K562 (cell line): ENCODE data around the gene SPRING1. TPM values are rescaled to one million over a fixed set of nuclear protein-coding genes. Genes with fewer than 3 reads are reported as not detected.
A peak's percentile ranks its signal among the peaks of the same experiment; 100 is the strongest.

Experiments
- ATAC-seq: fragments of 200-7000 bp; cut with Tn5 transposase; 3 replicates; pipeline ENCODE4 v1.9.1; 2020; ENCODE audit warnings: moderate library complexity
- BruUV-seq: library from RNA; stranded (reverse); fragments of 400-500 nt; replicated peaks from 2 replicates; lab custom pipeline; 2021; lab: Mats Ljungman, UMichigan
- CTCF ChIA-PET: fragments of 300-600 bp; formaldehyde crosslinking; extraction: SDS; loops from one replicate; lab custom pipeline; 2021; ENCODE audit warnings: low intra/inter-chr PET ratio; lab: Yijun Ruan, JAX
- POLR2A ChIA-PET: fragments of 300-600, 350-650 bp; sonication (Branson Sonifier 250); formaldehyde crosslinking; extraction: SDS; loops from one replicate; lab custom pipeline; 2021; ENCODE audit warnings: antibody characterized with exemption, inconsistent platforms; lab: Yijun Ruan, JAX
- DNase-seq, 4 experiments: peaks; one replicate each; pipeline versions ENCODE4 v3.0.0 to v3.0.0-alpha.2; 2011 to 2018; ENCODE audit warnings: low spot score in 3 of 4, mixed read lengths in 3 of 4; ENCODE audit errors: extremely low read depth in 1 of 4
- FAIRE-seq: peaks from 2 replicates; lab custom pipeline; 2011; peaks lifted over from hg19 to GRCh38; lab: Jason Lieb, UNC
- H2AFZ ChIP-seq: 2 replicates; pipeline ENCODE4 v1.6.0; 2011; ENCODE audit warnings: low read depth, low read length, control low read depth, inconsistent platforms
- H3K27ac ChIP-seq: fragments of 200-600 bp; 3 replicates; pipeline ENCODE4 v1.8.0; 2011; ENCODE audit warnings: low read depth, mild to moderate bottlenecking, control low read depth, inconsistent platforms, low read length, moderate library complexity, mixed read lengths; ENCODE audit errors: extremely low read depth
- H3K27me3 ChIP-seq, 2 experiments: fragments of 300-600 bp in 1 of 2; 2 replicates in 1 of 2; 3 replicates in 1 of 2; pipeline versions ENCODE4 v1.6.0 to v1.8.0; 2011; ENCODE audit warnings: inconsistent platforms in 2 of 2, low read length in 2 of 2, mild to moderate bottlenecking in 1 of 2, mixed read lengths in 1 of 2, moderate library complexity in 1 of 2; ENCODE audit not compliant: control insufficient read depth in 2 of 2, insufficient read depth in 2 of 2
- H3K36me3 ChIP-seq: fragments of 300-600 bp; 3 replicates; pipeline ENCODE4 v1.8.0; 2011; ENCODE audit warnings: mild to moderate bottlenecking, low read length, inconsistent platforms; ENCODE audit not compliant: control insufficient read depth, insufficient read depth
- H3K4me1 ChIP-seq, 2 experiments: fragments of 200-600 bp in 1 of 2; replicated peaks in 1 of 2; 2 replicates in 1 of 2; 3 replicates in 1 of 2; pipeline versions ENCODE4 v1.5.1 to v1.8.0; 2011; ENCODE audit warnings: inconsistent platforms in 2 of 2, low read length in 2 of 2, mild to moderate bottlenecking in 1 of 2, mixed read lengths in 1 of 2, moderate library complexity in 1 of 2; ENCODE audit not compliant: control insufficient read depth in 2 of 2, insufficient read depth in 2 of 2
- H3K4me2 ChIP-seq: 2 replicates; pipeline ENCODE4 v1.6.1; 2011; ENCODE audit warnings: low read length, control low read depth, inconsistent platforms, mixed read lengths; ENCODE audit not compliant: insufficient read depth
- H3K4me3 ChIP-seq: fragments of 200-600 bp; sonication (generic), shearing (Covaris generic); 2 replicates; pipeline ENCODE4 v1.5.1; 2016; ENCODE audit warnings: control low read depth, inconsistent platforms
- H3K79me2 ChIP-seq: fragments of 200-600 bp; 3 replicates; pipeline ENCODE4 v1.8.0; 2011; ENCODE audit warnings: low read length, inconsistent platforms; ENCODE audit not compliant: control insufficient read depth, insufficient read depth
- H3K9ac ChIP-seq, 2 experiments: 2 replicates each; pipeline versions ENCODE4 v1.6.0 to v1.6.1; 2011; ENCODE audit warnings: low read depth in 2 of 2, low read length in 2 of 2, control low read depth in 1 of 2, inconsistent platforms in 1 of 2, mild to moderate bottlenecking in 1 of 2, mixed read lengths in 1 of 2; ENCODE audit not compliant: insufficient read depth in 1 of 2
- H3K9me1 ChIP-seq: one replicate; pipeline ENCODE4 v1.6.0; 2011; ENCODE audit warnings: inconsistent platforms, mild to moderate bottlenecking, low read length, moderate library complexity; ENCODE audit not compliant: control insufficient read depth, insufficient read depth
- H3K9me3 ChIP-seq: replicated peaks from 2 replicates; pipeline ENCODE4 v1.5.1; 2011; ENCODE audit warnings: low read depth, low read length, inconsistent platforms; ENCODE audit not compliant: control insufficient read depth, insufficient read depth
- H4K20me1 ChIP-seq: replicated peaks from 2 replicates; pipeline ENCODE4 v1.6.1; 2011; ENCODE audit warnings: low read length, inconsistent platforms, mixed read lengths; ENCODE audit not compliant: control insufficient read depth, insufficient read depth
- CBFA2T2 ChIP-seq: fragments of 450-650 bp; conservative IDR thresholded peaks from 2 replicates; pipeline ENCODE4 v1.6.1; 2017; ENCODE audit warnings: mild to moderate bottlenecking
- CBX2 ChIP-seq: fragments of 200-600 bp; sonication (generic); IDR thresholded peaks from one replicate; pipeline ENCODE4 v1.6.1; 2012; ENCODE audit warnings: mild to moderate bottlenecking, low read length, inconsistent platforms; ENCODE audit not compliant: insufficient read depth, poor library complexity, severe bottlenecking
- ELF4 ChIP-seq: fragments of 450-650 bp; formaldehyde crosslinking; IDR thresholded peaks from 2 replicates; pipeline ENCODE4 v1.4.0; 2022; ENCODE audit warnings: missing genetic modification characterization
- HNRNPH1 ChIP-seq: fragments of 200-400 bp; formaldehyde crosslinking; optimal IDR thresholded peaks from 2 replicates; pipeline ENCODE3; 2017; ENCODE audit warnings: low read depth, mild to moderate bottlenecking, low read length, moderate library complexity
- KDM2B ChIP-seq: fragments of 250-450 bp; sonication (Bioruptor Pico); IDR thresholded peaks from 2 replicates; pipeline ENCODE4 v1.8.0; 2021; ENCODE audit warnings: mild to moderate bottlenecking, moderate library complexity
- MAFG ChIP-seq: fragments of 450-650 bp; conservative IDR thresholded peaks from 2 replicates; pipeline ENCODE4 v1.6.1; 2016; ENCODE audit warnings: missing genetic modification characterization, missing compliant biosample characterization
- NCOR1 ChIP-seq: fragments of 450-650 bp; IDR thresholded peaks from 2 replicates; pipeline ENCODE4 v1.6.1; 2016; ENCODE audit warnings: mild to moderate bottlenecking, moderate library complexity
- NFIC ChIP-seq: fragments of 450-650 bp; IDR thresholded peaks from 2 replicates; pipeline ENCODE4 v1.6.1; 2017; ENCODE audit warnings: mild to moderate bottlenecking, inconsistent platforms
- PHF21A ChIP-seq: fragments of 450-650 bp; IDR thresholded peaks from 2 replicates; pipeline ENCODE4 v1.6.1; 2017; ENCODE audit warnings: low read depth, borderline replicate concordance
- SNRNP70 ChIP-seq: fragments of 200-400 bp; formaldehyde crosslinking; optimal IDR thresholded peaks from 2 replicates; pipeline ENCODE3; 2017; ENCODE audit warnings: low read depth, low read length
- TCF15 ChIP-seq: fragments of 250-450 bp; sonication (Bioruptor Pico); IDR thresholded peaks from 2 replicates; pipeline ENCODE4 v1.8.0; 2022; ENCODE audit warnings: moderate library complexity, mild to moderate bottlenecking, inconsistent platforms
- TGIF2 ChIP-seq: sonication (generic); formaldehyde crosslinking; IDR thresholded peaks from 2 replicates; pipeline ENCODE4 v1.8.1; 2022; ENCODE audit warnings: mild to moderate bottlenecking, missing genetic modification reagents, moderate library complexity
- ZNF3 ChIP-seq: fragments of 250-450 bp; sonication (Bioruptor Pico); IDR thresholded peaks from 2 replicates; pipeline ENCODE4 v1.5.0; 2021; ENCODE audit warnings: mild to moderate bottlenecking, moderate library complexity
- ZSCAN29 ChIP-seq: fragments of 450-650 bp; IDR thresholded peaks from 2 replicates; pipeline ENCODE4 v1.6.1; 2017
- WGBS: fragments of 100-300 bp; shearing (Covaris generic); methylation state at CpG from one replicate; pipeline ENCODE4 v1.1.6; 2016; ENCODE audit warnings: low coverage, mixed read lengths; ENCODE audit not compliant: insufficient coverage; ENCODE audit errors: missing lambda C conversion rate; 5-methylcytosine and 5-hydroxymethylcytosine counted together
- in situ Hi-C: fragments of 300-500 bp; cut with MboI; formaldehyde crosslinking; loops from 4 replicates; pipeline ENCODE4 v1.15.0; 2018; ENCODE audit warnings: inconsistent platforms, mixed read lengths
- intact Hi-C: fragments of 100-400 bp; cut with micrococcal nuclease; formaldehyde crosslinking; loops from 2 replicates; pipeline ENCODE4 v1.14.2; 2022
- polyA plus RNA-seq, 8 experiments: library from polyadenylated mRNA; depleted of rRNA in 4 of 8; stranded (reverse) in 5 of 8; unstranded in 3 of 8; fragments of >200 nt; fragmentation: Nextera tagmentation in 2 of 8; fragmentation: Illumina TruSeq in 1 of 8; extraction: Ambion mirVana in 2 of 8; extraction: Trizol in 1 of 8; gene quantifications; 2 replicates each; pipeline versions ENCODE4 v1.2.1 to v1.2.3, GENCODE V29; 2011 to 2014; ENCODE audit warnings: inconsistent platforms in 1 of 8, missing spikeins in 1 of 8
- total RNA-seq, 7 experiments: library from RNA; depleted of rRNA in 6 of 7; stranded (reverse); fragments of >200 nt in 6 of 7; fragmentation: Illumina TruSeq in 2 of 7; extraction: Trizol in 2 of 7; gene quantifications; 2 replicates each; pipeline versions ENCODE4 v1.2.1 to v1.2.3, GENCODE V29; 2011 to 2021; ENCODE audit warnings: low replicate concordance in 1 of 7
- TF ChIP-seq, protein P1 (sequence below): fragments of 150-350 bp; conservative IDR thresholded peaks from 2 replicates; pipeline ENCODE4 v1.6.1; 2014; ENCODE audit warnings: low read length

The SPRING1 gene
- total and polyA plus RNA-seq, 9 of the 15 experiments (the other 6 are each of a cell fraction or from before 2014, with no cell fraction given): 1.1 to 20.0 (median 8.0) TPM

DNA sequence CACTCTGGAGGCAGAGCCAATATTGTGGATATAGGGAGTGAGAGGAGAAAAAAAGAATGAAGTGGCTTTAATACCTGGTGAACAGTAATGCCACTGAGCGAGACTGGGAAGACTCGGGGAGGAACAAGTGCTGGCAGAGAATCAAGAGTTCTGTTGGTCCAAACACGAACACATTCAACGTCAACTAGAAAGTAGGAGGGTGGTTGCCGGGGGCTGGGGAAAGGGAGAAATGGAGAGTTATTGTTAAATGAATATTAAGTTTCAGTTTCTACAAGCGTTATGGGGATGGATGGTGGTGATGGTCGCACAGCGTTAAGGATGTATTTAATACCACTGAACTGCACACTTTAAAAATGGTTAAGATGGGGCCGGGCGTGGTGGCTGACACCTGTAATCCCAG, 2.8 kb downstream of the SPRING1 start (continued):
- TF ChIP-seq PHF21A (no peak), ZNF3 (CRISPR knock-in tag) (no peak)

DNA sequence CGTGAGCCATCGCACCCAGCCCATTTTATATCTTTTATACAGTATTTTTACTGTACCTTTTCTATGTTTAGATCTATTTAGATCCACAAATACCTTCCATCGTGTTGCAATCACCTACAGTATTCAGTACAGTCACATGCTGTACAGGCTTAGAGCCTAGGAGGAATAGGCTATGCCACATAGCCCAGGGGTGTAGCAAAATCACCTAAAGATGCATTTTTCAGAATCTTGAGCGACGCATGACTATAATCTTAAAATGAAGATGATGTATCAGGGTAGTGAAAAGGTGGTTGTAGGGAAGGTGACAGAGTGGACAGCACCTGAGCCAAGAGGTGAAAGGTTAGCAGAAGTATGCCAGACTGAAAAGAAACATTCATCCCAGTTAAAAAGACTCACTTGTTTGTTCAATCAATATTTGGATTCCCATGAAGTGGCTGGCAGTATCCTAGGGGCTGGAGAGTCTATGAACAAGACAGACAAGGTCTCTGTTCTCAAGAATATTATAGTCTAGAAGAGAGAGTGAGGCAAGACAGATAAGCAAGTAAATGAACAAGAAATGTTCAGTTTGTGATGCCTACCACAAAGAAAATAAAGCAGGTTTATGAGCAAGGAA, 3.6 kb downstream of the SPRING1 start:
- Histone ChIP-seq H3K27ac (no peak overlapping the region), H3K4me1 (peaks cover 8 to 13% of the 10 kb centered on the region in 2 experiments; a peak in 4 of 5 replicates), H3K4me3 (no peak overlapping the region), H3K79me2 (peaks cover 16% of the 10 kb centered on the region; the same call in 2 of the 3 replicates), H3K9ac (no peak overlapping the region), H2AFZ (no peak overlapping the region), H3K4me2 (no peak overlapping the region), H3K9me1 (peaks cover 3% of the 10 kb centered on the region), H4K20me1 (no peaks in the 10 kb centered on the region; the same call in 1 of the 2 replicates), H3K9me3 (no peaks in the 10 kb centered on the region), H3K27me3 (peaks cover 1 to 4% of the 10 kb centered on the region in 2 experiments; a peak in 1 of 5 replicates), H3K36me3 (peaks cover 18% of the 10 kb centered on the region; the same call in 2 of the 3 replicates)
- ChIA-PET CTCF (no interaction called here), POLR2A (no interaction called here)
- intact Hi-C loops: no loop called here
- WGBS: 94% methylated on average over 5 of the region's 5 CpGs
- FAIRE-seq (no peak), DNase-seq (no peak), ATAC-seq (no peak)
- BruUV-seq: TSS peak; percentile 17
- in situ Hi-C loops: no loop called here
- TF ChIP-seq CBX2 (no peak), ELF4 (CRISPR knock-in tag) (no peak), NFIC (no peak), MAFG (tag) (no peak), SNRNP70 (no peak), TCF15 (CRISPR knock-in tag) (no peak), CBFA2T2 (no peak), NCOR1 (no peak), TGIF2 (CRISPR knock-in tag) (no peak), ZSCAN29 (no peak), HNRNPH1 (no peak), KDM2B (no peak)
- TF ChIP-seq, protein P1, sequence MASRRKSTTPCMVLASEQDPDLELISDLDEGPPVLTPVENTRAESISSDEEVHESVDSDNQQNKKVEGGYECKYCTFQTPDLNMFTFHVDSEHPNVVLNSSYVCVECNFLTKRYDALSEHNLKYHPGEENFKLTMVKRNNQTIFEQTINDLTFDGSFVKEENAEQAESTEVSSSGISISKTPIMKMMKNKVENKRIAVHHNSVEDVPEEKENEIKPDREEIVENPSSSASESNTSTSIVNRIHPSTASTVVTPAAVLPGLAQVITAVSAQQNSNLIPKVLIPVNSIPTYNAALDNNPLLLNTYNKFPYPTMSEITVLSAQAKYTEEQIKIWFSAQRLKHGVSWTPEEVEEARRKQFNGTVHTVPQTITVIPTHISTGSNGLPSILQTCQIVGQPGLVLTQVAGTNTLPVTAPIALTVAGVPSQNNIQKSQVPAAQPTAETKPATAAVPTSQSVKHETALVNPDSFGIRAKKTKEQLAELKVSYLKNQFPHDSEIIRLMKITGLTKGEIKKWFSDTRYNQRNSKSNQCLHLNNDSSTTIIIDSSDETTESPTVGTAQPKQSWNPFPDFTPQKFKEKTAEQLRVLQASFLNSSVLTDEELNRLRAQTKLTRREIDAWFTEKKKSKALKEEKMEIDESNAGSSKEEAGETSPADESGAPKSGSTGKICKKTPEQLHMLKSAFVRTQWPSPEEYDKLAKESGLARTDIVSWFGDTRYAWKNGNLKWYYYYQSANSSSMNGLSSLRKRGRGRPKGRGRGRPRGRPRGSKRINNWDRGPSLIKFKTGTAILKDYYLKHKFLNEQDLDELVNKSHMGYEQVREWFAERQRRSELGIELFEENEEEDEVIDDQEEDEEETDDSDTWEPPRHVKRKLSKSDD: no peak
